ENCODE results near the gene ARHGEF12.
A peak's percentile ranks its signal among the peaks of the same experiment; 100 is the strongest.

Gene ARHGEF12

DNA sequence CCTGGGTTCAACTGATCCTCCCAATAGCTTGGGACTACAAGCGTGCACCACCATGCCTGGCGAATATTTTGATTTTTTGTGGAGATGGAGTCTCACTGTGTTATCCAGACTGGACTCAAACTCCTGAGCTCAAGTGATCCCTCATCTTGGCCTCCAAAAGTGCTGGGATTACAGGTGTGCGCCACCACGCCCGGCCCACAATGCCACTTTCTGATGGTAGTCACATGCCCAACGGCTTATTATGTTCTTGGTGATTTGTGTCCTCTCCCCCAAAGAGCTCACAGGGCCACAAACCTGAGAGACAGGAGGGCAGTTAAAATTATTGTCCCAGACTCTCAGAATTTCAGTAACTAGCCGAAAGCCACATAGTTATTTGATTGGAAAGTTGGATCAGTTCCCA, 185.0 kb downstream of the ARHGEF12 start:
- no peak for DNase-seq

DNA sequence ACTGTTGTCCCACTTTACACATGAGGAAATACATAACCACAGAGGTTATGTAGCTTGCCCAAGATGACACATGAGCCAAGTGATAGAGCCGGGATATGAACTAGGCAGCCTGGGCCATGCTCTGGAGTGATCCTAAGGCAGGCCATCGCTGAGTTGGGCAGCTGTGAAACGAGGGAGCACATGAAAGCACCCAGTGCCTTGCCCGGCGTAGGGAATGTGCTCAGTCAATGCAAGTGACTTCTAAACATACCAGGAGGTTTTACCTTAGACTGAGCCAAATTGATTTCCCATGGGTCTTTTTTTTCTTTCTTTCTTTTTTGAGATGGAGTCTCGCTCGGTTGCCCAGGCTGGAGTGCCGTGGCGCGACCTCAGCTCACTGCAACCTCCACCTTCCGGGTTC, 185.8 kb downstream of the ARHGEF12 start:
- DNase-seq = no peak

DNA sequence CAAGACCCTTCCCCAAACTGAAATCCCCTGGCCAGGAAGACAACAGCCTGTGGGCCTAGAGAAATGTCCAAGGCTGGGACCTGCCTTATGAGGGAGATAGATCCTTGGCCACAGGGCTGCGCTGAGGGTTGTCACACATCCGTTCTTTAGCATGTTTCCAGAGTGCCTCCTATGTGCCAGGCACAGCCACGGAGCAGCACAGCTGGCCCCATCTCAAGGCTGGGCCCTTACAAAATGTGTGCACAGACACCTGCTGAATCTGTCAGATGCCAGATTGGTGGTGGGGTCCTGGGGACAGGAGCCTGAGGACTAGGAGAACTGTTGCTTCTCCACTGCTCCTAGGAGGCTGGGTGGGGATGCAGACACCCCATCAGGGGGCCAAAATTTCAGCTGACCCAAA, 186.5 kb downstream of the ARHGEF12 start:
- DNase-seq = peak; percentile 30

DNA sequence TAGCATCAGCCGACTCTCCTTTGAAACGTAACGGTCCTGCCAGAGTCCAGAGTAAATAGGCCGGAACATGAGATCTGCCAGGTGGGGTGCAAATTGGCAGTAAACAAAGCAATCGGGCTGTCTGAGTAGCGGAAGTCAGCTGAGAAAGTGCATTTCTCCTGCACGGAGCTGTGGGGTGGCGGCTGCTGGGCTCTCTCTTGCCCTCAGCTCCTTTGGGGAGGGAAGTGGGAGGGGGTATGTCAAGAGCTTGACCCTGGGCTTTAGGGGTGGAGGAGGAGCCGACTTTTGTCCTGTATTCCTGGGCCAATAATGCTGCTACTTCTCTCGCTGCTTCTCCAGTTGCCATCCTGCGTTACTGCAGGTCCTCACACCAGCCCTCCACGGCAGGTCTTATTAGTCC, 187.0 kb downstream of the ARHGEF12 start:
- DNase-seq = peak; percentile 52

DNA sequence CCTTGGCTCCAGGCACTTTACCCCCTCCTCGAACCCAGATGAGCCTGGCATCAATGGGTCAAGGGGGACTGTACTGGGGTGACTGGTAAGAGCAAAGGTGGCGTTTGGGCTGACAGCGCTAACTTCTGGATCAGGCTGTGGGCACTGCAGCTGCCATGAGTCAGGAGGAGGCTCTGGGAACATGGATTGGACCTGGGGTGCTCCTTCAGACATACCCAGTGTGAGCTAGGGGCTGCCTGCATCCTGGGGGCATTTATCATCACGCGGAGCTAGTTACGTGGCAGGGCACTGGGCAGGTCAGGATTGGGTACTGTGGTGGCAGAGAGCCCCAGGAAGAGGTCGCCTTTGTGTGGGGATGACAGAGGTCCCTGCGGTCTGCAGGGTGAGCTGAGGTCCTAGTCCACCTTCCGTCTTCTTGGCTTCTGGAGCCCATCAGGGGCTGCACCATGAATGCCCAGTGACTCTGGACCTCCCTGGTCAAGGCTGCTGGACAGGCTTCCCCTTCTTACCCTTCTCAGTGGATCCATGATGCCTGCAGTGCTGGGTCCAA, 188.4 kb downstream of the ARHGEF12 start:
- DNase-seq = no peak

DNA sequence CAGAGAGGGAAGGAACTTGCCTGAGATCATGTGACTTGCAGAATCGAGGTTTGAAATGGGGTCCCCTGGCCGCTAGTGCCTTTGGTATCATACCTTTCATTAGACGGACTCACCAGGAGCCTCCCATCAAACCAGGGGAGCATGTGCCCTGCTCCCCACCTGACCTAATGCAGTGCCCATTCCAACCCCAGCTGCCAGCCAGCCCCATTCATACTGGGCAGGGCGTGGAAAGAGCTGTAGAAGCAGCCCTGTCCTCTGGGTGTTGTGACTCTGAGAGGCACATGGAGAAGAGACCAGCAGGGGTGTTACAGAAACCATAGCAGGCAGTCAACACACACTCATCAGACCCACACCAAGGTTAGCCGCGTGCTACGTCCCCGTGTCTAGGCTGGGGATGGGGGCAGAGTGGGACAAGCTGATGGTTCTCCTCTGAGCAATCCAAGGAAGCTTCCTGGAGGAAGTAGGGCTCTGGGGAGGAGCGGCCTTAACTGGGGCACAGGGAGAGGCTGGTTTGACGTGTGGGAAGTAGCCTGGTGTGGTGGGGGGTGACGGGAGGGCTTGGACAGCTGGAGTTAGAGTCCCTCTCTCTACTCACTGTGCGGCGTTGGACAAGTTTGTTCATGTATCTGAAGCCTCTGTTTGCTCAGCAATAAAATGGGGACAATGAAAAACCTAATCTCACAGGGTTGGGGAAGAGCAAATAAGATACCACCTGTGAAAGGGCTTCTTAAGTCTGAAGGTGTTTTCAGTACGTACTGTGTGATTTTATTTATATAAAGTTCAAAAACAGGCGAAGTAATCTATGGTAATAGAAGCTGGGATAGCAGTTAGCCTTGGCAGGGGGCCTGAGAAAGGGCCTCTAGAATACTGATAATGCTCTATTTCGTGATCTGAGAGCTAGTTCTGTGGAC, 189.3 kb downstream of the ARHGEF12 start:
- DNase-seq = peak; percentile 56

DNA sequence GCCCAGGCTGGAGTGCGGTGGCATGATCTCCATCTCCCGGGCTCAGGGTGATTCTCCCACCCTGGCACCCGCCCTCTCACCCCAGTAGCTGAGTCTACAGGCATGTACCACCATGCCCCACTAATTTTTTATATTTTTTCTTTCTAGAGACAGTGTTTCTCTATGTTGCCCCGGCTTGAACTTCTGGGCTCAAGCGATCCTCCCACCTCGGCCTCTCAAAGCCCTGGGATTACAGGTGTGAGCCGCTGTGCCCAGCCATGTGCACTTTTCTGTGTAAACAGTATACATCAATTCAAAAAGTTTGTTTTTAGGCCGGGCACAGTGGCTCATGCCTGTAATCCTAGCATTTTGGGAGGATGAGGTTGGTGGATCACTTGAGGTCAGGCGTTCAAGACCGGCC, 190.0 kb downstream of the ARHGEF12 start:
- DNase-seq = no peak

DNA sequence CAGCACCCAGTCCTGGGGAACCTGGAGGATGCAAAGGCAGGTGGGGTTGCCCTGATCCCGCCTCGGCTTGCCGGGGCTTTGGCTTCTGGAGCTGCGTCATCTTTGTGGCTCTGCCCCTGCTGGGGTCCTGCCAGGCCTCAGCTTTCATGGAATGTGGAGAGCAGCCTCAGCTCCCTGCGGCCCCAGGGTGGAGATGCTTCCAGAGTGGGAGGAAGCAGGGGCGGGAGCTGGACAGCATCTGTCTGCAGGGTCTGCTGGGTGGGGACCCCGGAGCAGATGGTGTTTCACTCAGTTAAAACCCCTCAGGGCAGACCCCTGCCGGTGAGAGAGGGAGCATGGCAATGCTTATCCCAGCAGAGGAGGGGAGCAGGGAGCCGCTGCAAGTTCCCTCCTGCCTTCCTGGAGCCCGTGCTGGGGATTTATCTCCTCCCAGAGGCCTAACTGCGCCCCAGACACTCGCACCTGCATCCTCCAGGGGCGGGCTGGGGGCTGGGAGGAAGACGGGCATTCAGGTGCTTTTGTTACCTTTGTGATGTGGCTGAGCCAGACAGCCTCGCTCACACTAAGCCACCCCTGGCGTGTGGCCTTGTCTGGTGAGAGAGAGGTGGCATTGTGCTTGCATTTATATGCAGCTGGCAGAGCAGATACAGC, 191.0 kb downstream of the ARHGEF12 start:
- DNase-seq = no peak

DNA sequence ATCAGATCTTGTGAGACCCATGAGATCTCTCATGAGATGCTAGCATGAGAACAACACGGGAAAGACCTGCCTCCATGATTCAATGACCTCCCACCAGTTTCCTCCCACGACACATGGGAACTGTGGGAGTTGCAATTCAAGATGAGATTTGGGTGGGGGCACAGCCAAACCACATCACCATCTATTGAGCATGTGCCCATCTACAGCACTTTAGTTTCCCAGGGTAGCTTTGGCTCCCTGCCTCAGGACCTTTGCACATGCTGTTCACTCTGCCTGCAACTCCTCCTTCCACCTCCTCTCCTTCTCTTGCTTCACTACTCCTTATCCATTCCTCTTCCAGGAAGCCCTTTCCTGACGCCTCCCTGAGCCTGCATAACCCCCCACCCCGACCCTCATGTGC, 192.5 kb downstream of the ARHGEF12 start:
- DNase-seq = no peak

DNA sequence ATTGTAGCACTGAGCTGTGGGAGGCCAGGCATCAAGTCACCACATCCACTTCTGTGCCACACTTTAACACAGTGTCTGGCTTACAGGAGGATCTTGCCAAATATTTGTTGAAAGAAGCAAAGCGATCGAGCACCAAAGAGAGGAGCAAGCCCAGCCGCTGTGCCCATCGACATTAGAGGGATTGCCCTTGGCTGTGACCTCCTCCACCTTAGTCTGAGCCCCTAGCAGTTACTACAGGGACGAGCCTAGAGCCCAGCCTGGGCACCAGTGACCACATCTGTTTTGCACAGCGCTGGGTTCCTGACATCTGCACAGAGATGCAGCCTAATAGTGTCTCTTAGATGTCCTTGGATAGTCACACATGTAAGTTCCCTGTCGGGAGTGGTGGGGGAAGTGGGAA, 193.0 kb downstream of the ARHGEF12 start:
- no peak for DNase-seq

DNA sequence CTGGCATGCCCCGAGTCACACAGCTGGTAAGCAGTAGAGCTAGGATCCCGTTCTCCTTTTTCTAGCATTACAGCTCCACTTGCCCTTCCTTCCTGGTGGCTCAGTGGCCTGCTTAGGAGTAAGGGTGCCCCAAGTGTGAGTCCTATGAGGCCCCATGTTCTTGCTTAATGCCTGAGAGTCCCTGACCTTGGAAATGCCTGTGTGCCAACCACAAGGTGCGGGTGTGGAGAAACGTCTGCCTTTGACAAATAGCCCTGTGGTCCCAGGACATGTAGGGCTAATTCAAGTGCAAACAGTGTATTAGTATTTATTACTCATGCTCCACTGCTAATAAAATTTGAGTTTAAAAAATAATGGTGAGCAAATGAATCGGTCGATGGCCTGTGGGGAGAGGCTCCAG, 193.7 kb downstream of the ARHGEF12 start:
- DNase-seq = no peak

DNA sequence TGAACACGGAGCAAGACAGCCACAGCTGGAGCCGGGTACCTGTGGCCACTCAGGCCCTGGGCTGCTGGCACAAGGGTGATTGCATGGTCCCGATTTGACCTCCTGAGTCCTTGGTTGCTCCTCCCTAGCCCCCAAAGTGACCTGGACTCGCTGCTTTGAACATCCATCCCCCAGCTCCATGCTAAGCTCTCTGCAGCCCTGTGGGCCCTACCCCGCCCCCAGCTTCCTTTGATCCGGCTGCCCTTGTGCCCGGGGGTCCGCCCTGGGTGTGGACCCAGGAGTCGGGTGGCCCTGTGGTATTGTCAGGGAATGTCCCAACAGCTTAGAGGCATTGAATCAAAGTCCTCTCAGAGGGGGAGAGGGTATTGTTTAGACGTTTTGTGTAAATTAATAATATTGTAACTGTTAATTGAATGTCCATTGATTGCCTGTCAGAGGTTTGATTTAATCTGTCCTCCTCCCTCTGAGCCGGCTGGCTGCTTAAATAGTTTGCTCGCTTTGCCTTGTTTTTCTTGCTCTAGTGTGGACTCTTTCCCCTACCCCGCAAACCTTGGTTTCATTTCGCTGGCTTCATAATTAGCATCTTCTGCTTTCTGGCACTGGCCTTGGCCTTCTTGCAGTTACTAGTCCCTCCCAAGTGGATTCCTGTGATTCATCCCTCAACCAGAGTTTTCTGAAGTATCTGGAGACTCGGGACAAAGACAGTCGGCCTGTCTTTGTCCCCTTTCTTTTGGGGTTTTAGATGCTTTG, 196.0 kb downstream of the ARHGEF12 start:
- no peak for DNase-seq

DNA sequence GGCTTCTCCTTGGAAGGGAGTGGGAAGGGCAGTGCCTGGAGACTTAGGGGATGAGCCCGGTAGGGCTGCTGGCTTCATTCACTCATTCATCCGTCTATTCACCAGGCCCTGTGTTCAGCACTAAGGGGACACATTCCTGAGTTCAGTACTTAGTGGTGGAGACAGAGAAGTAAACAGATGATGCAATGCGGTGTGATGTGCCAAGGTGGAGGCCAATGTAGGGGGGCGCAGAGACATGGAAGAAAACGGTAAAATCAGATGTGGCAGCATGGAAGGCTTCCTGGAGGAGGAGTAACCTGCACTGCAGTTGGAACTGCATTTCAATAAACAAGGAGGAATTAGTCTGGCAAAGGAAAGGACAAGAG, 196.6 kb downstream of the ARHGEF12 start:
- no peak for DNase-seq

DNA sequence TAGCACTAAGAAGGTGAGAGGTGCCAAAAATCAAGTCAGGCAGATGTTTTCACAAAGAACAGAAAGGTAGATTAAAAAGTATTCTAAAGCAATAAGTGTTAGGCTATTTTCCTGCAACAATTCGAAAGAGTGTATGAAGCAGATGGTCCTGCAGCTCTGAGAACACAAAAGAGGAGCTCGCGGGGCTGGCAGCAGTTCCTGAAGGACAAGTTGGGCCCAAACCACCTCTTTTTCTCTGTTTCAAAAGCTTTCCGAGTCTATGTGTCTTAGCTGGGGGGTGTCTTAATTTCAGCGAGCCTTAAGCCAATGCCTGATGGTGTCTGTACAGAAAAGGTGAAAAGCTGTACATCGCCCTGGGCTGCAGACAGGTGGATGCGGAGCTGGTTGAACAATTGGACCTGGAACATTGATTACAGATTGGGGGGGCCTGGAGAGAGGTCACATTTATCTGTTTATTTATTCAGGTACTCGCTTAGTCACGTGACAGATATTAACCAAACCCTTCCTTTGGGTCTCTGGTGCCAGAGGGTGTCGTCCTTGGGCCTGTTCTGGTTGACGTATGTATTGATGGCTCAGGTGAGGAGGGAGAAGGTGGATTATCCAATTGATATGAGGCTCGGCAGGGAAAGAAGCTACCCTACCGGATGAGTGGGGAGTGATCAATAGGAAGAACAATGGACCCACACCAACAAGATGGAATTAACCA, 200.0 kb downstream of the ARHGEF12 start:
- DNase-seq = no peak

DNA sequence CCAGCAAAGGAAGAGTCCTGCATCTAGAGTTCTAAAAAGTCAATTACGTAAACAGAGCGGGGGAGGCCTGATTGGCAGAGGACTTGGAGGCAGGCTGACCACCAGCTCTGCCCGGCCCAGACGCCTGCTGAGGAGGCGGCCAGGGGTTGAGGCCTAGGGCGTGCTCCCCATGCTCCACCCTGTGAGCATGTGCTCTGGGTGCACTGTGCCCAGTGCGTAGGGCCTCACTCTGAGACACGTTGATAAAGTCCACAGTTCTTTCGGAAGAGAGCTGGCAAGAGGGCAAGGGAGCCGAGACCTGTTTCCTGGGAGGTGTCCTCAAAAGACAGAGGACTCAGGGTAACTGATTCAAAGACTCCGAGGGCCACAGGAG, 200.6 kb downstream of the ARHGEF12 start:
- DNase-seq = no peak

DNA sequence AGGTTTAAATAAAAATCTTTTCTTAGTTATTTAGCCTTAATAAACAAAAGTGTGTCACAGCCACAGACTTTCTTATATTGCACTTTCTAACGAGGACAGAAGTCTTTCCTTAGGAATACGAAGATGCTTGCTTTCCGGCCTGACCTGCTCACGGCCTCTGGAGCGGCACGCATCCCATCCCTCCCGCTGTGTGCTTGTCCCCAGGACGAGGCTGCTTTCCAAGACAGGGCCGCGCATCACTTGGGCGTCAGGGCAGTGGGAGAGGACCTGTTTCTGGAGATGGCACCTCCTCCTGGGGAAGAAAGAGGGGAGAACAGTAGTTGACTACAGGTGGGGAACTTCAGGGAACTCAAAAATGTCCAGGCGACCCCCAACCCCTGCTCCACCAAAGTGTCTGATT, 201.8 kb downstream of the ARHGEF12 start:
- no peak for DNase-seq

DNA sequence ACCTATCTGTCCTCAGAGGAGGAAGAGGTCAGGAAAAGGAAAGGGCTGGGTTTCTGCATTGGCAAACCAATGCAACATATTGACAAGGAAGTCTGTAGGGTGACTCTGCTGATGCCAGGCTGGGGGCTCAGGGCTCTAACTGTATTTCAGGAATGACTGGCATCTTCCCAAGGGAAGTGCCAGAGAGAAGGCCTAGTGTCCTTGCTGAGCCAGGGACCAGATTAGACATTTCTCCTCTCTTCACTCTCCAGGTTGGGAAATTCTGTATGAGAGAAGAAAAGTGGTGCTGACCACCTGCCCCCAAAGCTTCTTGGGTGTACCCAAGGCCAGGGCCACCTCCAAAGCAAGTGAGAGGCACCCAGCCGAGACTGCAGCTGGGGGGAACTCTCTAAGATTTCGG, 202.5 kb downstream of the ARHGEF12 start:
- DNase-seq = no peak

Measured in SHP77 treated with DMSO at 0.1 percent for 48 hours (cell line).